Retinal pigment epithelial cell (primary cell): Measurements from ENCODE around the gene MTHFR.

Source experiments
- DNase-seq: peaks from one replicate; pipeline ENCODE4 v3.0.0-alpha.2; 2010; ENCODE audit warnings: low read depth
- H3K4me3 ChIP-seq: 2 replicates; pipeline ENCODE4 v1.5.1; 2011; ENCODE audit warnings: mild to moderate bottlenecking, low read length, control low read depth, moderate library complexity
- TF ChIP-seq, protein P1 (sequence below): conservative IDR thresholded peaks from 2 replicates; pipeline ENCODE4 v1.5.1; 2011; ENCODE audit warnings: low read depth, low read length, control low read depth, inconsistent platforms

MTHFR gene

DNA sequence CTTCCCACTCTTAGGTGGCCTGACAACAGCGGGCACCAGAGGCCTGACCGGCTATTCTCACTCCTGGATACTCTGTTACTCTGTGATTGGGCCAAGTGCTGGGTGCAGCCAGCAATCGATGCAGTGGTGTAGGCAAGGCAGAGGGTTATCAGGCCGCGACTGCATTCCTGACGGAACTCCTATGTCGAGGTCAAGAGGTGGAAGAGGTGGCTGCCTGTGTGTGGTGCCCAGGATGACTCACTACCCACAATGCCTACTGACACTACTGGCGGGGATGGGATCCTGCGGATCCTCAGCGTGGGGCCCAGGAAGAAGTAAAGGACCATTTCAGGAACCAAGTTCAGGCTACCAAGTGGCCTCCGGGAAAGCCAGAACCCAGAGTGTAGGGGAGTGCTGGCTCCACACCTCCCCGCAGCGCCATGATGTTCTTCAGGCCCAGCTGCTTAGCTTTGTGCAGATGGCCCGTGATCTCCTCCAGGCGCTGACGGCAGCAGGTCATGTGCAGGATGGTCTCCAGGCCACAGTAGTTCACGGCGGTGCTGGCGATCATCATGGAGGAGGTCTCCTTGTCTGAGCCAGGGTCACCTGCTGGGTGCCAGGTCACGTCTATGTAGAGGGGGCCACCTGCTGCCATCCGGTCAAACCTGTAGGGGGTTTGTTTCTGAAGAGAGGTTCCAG is 4.9 kb downstream of the MTHFR start:
- TF ChIP-seq, protein P1, sequence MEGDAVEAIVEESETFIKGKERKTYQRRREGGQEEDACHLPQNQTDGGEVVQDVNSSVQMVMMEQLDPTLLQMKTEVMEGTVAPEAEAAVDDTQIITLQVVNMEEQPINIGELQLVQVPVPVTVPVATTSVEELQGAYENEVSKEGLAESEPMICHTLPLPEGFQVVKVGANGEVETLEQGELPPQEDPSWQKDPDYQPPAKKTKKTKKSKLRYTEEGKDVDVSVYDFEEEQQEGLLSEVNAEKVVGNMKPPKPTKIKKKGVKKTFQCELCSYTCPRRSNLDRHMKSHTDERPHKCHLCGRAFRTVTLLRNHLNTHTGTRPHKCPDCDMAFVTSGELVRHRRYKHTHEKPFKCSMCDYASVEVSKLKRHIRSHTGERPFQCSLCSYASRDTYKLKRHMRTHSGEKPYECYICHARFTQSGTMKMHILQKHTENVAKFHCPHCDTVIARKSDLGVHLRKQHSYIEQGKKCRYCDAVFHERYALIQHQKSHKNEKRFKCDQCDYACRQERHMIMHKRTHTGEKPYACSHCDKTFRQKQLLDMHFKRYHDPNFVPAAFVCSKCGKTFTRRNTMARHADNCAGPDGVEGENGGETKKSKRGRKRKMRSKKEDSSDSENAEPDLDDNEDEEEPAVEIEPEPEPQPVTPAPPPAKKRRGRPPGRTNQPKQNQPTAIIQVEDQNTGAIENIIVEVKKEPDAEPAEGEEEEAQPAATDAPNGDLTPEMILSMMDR, result no peak
- DNase-seq, result no peak
- H3K4me3 ChIP-seq, result no peak overlapping the region

DNA sequence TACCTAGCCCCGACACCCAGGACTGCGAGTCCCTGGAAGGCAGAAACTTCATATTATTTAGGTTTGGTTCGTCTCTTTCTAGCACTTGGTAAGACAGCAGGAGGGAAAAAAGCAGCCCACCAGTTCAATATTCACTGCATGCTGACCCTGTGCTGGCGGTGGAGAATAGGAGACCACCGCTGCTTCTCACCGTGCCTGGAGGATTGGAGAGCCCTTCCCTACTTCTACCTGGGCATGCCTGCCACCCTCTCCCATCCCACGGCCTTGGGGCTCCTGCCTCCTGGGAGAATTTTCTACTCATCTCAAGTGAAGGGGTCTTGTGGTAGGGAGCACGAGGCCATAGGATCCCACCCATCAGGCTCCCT is 5.4 kb downstream of the MTHFR start:
- H3K4me3 ChIP-seq, result no peak overlapping the region
- DNase-seq, result no peak
- TF ChIP-seq, protein P1, result no peak

GRCh38 chr1:11799896-11800295 is 5.9 kb downstream of the MTHFR start:
- TF ChIP-seq, protein P1, result no peak
- no peak for DNase-seq
- no peak overlapping the region for H3K4me3 ChIP-seq

DNA sequence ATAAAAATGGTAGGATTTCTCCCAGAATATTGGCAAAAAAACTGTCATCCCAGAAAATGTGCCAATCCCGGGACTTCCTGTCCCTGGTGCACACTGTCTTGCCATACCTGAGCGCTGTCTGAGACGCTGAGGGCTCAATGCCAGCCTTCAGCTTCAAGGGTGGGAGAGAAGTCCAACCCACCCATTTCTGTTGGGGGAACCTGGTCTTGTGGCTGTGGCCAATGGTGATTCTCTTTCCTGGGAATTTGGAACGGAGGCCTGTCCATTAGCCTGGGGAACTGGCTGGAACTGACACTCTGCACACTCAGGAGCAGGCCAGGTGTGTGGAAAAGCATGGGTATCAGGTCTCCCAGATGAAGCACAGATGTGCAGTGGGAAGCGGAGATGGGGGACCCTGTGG is 6.7 kb downstream of the MTHFR start:
- no peak for DNase-seq
- TF ChIP-seq, protein P1, result no peak
- H3K4me3 ChIP-seq, result no peak overlapping the region

DNA sequence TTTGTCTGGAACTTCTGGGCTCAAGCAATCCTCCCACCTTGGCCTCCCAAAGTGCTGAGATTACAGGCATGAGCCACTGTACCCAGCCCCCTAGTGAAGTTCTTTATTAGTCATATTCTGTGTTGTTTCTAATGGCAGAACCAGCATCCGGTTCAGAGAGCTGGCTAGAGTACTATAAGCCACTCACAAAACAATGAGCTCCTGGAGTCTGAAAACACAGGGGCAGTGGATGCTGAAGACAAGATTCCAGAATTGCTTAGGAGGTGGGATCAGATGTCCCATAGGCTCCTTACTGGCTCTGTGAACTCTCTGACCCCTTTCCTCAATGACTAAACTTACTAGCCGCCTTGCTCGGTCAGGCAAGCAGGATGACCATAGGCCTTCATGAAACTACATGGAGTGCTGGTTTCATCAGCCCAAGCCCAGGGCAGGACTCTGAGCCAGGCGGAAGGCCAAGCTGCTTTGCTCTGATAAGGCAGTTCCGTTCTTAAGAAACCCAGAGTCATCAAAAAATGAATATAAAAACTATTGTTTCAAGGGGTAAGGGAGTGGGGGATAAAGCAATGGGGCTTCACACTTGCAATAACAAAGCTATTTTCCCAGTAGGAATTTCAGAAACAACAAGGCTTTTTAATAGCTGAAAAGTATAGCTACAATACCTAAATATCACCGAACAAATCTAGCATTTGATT is 8.1 kb downstream of the MTHFR start:
- TF ChIP-seq, protein P1, result no peak
- no peak for DNase-seq
- H3K4me3 ChIP-seq, result no peak overlapping the region

GRCh38 chr1:11796036-11796828 is 9.5 kb downstream of the MTHFR start:
- no peak for DNase-seq
- TF ChIP-seq, protein P1, result no peak

More at GRCh38 chr1:11796036-11796828, 9.5 kb downstream of the MTHFR start:
- no peak overlapping the region for H3K4me3 ChIP-seq
